GM18870 (cell line): ENCODE data around the gene KCTD19.

Experiments used
- ATAC-seq: cut with Tn5 transposase; IDR thresholded peaks from one replicate; pipeline ENCODE4 v1.9.1; 2021; ENCODE audit warnings: moderate library complexity; ENCODE audit not compliant: unreplicated experiment

KCTD19 gene

DNA sequence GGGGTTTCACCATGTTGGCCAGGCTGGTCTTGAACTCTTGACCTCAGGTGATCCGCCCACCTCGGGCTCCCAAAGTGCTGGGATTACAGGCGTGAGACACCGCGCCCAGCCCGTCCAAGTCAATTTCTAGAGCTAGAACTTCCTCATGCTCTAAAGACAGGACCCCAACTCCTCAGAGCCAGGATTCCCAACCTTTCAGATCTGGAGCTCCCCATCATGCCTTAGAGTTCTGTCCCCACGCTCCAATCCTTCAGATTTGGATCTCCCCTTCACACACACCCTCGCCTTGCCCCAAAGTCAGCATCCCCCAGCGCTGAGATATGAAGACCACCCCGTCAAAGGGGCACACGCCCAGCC is 448 bp downstream of the KCTD19 start:
- ATAC-seq = no peak

DNA sequence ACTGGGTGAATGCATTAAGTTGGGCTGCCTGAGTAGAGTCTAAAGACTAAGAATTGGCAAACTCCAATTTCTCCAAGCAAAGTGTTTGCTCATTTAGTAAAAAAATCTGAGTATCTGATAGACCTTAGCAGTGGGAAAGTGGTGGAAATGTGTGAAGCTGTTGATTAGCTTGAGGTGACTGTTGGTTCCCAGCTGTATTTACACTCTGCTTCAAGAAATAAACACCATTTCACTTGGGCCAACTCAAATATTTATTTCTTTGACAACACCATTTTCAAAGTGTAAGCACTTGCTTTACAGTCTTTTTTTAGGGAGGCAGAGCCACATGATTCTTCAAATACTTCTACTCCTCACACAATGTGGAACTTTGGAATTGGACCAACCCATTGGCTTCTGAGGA is 8.7 kb downstream of the KCTD19 start:
- no peak for ATAC-seq

DNA sequence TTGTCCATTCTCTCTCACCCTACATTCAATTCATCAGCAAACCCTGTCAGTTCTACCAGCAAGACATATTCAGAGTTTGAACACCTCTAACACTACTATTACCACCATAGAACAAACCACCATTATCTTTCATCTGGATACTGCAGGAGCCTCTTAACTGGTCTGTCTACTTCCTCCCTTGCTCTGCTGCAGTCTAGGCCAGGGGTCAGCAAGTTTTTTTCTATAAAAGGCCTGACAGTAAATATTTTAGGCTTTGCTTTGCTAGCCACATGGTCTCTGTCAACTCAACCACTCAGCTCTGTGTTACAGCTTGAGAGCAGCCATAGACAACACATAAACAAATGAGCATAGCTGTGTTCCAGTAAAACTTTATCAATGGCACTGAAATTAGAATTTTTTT is 13.8 kb downstream of the KCTD19 start:
- ATAC-seq = no peak

DNA sequence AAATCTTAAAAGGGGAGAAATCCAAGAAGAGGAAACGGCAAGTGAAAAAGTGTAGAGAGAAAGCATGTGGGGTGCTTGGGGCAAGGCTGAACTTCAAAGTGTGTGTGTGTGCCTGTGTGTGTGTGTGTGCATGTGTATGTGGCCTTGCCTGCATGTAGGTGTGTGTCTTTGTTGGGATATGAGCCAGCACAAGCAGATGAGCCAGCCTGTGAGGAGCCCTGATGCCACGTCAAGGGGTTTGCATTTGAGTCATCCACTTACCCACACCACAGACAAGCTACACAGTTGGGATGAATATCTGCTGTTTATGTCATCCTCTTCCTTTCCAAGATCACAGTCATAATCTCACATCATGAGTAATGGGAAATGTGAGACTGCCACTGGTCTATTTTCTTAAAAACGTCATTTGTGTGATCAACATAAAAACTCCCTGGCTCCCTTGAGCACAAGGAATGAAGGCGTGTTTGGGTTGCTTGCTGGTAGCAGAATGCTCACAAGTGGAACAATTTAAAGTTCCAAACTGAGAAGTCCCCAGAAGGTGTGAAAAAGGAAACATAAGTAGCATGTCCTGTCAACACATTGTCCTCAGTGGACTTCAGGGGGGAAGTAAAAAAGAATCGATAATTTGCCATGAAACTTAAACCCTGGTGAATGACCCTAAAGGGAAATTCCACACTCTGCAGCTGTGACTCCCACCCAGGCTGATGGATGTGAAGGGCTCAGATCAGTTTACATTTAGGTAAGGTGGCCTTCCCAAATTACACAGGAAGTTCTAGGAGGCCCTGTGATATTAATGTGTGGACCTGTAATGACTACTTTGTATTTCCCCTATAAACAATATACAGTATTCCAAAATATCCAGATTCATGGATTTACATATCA is 14.7 kb downstream of the KCTD19 start:
- peak; percentile 87 for ATAC-seq

DNA sequence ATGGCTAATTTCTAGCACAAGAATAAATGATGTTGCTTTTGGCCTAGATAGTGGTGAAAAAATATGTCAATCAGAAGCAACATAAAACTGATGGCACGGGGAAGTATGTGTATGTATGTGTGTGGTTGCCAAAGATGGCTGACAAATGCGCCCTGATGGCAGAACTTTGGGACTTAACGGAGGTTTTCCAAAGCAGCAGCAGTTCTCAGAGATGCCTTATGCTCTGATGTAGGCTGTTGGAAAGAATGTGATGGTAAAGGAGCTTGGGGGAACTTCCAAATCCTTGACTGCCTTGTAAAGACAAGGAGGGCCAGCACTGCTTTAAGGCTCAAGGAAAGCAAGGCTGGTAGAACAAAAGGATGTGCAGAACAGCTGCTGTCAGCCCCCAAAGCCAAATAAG is 16.0 kb downstream of the KCTD19 start:
- ATAC-seq = no peak

DNA sequence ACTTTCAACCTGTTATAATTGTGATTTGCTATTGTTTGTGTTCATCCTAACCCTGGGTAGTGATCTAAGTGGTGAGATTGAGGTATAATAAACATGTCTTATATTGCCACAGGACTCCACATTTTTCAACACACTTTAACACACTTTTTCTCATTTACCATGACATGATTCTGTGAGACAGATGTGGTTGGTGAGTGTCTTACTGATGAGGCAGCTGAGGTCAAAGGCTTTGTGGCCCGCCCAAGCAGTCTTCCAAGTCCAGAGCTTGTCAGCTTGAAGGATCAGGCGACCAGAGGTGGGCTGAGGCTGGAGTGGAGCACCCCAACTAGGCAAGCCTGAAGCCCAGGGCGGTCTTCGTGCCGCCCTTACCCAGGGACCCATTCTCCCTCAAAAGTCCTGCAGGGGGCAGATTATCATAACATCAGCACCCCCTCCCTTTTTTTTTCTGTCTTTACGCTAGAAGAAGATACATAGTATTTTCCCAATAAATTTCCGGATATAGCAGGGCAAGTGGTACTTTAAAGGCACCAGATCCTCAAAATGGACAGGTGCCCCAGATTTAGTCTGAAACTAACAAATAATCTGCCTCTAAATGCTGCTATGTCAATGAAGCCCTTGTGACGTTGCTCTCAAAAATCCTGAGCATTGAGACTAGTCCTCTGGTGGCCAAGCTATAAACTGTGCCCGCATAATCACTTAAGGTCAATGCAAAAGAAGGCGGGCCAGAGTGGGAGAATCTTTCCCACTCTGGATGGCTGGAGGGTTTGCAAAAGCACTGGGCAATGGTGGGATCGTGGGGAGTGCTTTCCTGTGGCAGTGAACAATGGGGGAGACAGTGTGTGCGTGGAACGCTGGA is 21.1 kb downstream of the KCTD19 start:
- no peak for ATAC-seq

DNA sequence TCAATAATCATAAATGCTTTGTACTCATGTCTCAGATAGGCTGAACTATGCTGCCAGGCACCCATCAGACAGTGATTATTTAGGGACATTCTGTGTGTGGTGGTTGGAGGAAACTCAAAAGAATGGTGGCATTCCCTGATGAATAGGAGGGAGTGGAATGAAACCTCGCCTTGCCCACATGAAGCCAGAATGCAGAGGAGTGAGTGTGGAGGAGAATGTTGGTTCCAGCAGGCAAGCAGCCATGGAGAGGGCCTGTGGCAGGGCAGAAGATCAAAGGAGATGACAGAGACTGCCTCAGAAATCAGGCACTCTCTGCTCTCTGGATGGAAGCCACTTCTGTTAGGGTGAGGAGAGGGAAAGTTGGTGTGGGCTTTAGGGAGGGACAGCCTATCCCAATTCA is 22.5 kb downstream of the KCTD19 start:
- ATAC-seq = no peak

DNA sequence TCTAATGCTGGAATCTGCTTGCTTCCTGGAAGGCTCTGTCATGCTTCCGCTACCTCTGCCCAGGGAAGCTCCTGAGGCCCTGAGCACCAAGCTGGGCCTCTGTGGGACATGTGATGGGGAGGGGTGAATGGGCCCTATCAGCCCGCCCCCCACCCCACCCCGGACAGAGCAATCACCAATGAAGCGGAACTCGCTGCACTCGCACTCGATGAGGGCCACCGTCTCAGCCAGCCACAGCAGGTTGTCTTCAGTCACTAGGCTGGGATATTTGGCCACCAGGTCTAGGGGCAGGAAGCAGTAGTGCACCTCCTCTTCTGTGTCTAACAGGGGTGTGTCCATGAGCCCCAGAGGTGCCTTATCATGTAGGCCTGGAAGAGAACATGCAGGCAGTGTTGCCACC is 23.6 kb downstream of the KCTD19 start:
- ATAC-seq = no peak

DNA sequence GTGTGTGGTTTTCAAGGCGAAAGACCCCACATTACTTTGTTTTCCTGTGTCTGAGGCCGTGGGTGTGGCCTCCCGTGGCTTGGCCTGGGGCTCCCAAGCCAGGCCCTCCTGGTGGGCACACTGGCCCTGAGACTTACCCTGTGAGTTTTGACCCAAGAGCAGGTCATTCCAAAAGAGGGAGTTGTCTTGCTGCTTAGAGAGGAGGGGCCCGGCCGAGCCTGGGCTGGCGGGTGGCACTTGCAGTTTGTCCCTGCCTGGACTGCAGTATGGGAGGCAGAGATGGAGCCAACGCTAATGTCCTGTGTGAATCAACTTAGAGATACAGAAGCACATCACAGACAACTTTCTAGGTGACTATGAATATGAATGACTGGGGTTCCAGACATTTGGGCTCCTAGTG is 24.5 kb downstream of the KCTD19 start:
- no peak for ATAC-seq

DNA sequence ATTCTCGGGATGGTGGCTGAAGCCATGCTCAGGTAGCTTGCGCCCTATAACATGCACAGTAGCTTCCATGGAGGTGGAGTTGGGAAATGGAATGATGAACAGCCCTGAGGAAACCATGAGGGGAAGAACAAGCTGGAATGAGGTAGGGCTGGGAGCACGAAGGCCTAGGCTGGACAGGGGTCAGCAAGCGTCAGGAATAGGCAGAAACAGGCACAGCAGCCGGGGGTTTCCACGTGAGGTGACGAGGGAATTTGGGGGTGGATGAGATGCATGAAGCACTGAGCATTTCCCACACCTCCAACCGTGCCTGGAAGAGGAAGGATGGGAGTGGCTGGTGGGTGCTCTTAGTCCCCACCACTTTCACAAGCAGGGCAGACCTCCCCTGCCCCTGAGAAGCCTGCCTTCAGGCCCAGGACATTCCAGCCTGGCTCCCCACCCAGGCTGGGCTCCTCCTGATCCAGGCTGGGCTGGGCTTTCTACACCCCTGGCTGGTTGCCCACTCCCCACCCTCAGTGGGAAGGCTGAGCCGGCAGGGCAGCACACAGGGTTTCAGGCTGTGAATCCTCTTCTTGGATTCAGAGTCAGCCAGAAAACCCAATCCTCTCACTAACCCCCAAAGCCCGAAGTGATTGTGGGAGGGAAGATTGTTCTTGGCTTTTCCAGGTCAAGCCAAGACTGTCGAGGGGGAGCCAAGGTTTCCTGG is 25.3 kb downstream of the KCTD19 start:
- no peak for ATAC-seq

DNA sequence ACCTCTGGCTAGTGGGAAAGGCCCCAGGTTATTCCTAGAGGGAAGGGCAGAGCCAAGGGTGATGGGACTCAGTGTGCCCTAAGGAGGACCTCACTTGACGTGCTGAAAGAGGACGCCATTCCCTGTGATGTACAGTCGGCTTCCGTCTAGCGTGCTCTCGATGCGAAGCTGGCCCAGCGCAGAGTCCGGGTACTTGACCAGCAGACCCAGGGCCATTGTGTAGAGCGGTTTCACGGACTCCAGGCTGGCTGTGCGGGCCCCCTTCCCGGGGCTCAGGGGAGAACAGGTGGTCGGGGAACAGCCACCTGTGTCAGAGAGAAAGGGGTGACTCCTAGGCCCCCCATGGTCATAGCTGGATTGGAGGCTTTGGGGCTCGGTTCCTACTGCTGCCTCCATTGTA is 27.3 kb downstream of the KCTD19 start:
- ATAC-seq = no peak

DNA sequence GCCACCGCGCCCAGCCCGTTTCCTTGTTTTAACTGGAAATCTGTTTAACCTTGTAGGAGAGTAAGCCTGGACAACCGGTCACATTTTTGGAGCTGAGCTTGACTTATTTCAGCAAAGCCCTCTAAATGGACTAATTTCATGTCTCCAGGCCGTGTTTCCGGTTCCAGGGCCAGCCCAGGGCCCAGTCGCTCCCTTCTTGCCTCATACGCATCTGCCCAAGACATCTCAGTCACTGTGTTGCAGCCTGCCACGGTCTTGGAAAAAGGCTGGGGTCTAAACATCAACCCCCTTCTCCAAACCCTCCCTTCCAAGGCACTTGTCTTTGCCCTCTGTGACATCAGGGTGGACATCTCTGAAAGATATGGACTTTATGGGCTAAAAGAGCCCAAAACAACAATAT is 28.3 kb downstream of the KCTD19 start:
- ATAC-seq = no peak

DNA sequence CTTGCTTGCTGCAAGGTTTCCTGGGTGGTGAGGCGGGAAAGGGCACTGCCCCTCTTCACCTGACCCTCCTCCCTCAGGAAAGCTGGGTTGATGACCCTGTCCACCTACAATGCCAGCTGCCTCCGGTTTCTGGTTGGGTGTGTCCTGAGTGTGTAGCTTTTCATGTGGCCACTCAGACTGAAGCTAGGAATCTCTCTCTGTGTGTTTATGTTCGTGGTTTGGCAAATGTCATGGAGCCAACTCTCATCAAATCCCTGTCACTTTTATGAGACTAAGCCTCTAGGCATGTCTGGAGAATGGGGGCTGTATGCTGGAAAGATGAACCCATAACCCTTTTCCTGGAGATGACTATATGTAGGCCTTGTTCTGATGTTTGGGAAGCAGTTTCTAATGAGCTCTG is 30.1 kb downstream of the KCTD19 start:
- ATAC-seq = no peak

DNA sequence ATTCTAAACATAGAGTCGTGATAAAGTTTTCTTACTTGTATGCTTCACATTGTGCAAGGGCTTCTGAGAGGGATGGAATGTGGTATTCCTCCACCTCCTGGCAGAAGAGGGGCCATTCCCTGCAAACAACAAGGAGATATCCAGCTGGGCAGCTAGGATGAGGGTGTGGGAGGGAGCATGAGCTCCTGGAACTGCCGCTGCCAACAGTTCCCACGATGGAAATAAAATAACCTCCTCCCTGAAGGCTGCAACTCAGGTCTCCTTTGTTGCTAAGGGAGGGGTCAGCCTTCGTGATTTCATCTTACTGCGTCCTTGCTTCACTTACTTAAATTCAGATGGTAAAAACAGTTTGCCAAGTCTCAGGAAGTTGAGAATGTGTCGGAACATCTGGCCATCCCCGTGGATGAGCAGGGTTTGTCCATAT is 31.6 kb downstream of the KCTD19 start:
- ATAC-seq = no peak

DNA sequence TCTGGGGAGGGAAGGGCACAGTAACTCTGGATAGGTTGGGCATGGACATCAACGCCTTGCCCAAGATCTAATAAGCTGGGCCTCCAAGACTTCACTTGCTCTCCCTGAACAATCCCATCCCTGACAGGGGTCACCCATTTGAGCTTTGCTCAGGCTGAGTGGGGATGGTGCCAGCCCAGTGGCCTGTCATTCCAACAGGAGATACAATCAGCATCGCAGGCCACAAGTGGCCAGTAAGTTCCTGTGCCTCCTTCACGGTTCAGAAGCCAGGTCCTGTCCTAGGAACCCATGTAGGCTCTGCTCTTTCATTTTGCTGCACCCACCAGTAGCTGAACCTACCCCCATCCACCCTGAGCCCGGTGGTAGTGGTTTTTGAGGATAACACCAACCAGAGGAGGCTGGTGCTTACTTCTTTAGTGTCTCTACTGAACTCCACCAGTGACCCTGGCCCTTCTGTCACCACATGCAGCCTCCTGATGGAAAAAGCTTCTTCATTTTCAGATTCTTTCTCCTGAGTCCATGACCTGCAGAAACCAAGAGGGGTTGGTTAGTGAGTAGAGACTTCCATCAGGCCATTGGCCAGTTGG is 32.3 kb downstream of the KCTD19 start:
- ATAC-seq = no peak

DNA sequence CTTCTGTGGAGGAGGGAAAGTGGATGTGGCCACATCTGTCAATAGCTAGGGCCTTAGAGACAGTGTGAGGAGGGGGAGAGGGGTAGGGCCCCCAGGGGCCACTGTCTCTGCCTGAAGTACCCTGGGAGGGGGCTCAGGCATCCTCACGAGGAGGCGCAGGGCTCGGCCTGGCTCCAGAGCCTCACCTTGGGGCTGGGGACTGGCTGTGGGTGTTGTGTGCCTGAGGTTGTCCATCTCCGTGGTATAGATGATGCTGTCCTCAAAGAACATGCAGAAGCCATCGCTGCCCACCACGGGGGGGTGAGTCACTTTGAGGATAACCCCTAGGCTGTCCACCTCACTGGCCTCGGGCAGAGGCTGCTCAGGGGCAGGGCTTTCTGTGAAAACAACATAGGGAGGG is 35.1 kb downstream of the KCTD19 start:
- ATAC-seq = no peak

DNA sequence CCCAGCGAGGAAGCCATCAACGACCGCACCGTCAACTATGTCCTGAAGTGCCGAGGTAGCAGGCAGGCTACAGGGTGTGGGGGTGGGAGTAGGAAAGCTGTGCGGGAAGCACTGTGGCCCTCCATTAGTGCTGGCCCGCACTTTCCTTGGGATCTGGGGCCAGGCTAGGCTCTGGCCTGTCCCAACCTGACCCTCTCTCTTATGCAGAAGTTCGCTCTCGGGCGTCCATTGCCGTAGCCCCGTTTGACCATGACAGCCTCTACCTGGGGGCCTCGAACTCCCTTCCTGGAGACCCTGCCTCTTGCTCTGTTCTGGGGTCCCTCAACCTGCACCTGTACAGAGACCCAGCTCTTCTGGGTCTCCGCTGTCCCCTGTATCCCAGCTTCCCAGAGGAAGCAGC is 38.6 kb downstream of the KCTD19 start:
- no peak for ATAC-seq

DNA sequence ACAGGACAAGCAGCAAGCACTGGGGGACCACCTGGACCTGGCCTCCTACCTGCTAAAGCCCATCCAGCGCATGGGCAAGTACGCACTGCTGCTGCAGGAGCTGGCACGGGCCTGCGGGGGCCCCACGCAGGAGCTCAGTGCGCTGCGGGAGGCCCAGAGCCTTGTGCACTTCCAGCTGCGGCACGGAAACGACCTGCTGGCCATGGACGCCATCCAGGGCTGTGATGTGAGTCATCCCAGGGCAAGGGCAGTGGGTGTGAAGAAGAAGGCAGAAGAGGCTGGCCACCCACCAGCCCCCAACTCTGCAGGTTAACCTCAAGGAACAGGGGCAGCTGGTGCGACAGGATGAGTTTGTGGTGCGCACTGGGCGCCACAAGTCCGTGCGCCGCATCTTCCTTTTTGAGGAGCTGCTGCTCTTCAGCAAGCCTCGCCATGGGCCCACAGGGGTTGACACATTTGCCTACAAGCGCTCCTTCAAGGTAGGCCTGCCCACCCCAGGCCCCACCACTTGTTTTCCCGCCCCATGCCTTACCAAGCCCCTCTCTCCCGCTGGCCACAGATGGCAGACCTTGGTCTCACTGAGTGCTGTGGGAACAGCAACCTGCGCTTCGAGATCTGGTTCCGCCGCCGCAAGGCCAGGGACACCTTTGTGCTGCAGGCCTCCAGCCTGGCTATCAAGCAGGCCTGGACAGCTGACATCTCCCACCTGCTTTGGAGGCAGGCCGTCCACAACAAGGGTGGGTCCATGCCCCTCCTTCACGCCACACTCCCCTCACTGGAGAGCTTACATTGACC is 39.9 kb downstream of the KCTD19 start:
- ATAC-seq = no peak

DNA sequence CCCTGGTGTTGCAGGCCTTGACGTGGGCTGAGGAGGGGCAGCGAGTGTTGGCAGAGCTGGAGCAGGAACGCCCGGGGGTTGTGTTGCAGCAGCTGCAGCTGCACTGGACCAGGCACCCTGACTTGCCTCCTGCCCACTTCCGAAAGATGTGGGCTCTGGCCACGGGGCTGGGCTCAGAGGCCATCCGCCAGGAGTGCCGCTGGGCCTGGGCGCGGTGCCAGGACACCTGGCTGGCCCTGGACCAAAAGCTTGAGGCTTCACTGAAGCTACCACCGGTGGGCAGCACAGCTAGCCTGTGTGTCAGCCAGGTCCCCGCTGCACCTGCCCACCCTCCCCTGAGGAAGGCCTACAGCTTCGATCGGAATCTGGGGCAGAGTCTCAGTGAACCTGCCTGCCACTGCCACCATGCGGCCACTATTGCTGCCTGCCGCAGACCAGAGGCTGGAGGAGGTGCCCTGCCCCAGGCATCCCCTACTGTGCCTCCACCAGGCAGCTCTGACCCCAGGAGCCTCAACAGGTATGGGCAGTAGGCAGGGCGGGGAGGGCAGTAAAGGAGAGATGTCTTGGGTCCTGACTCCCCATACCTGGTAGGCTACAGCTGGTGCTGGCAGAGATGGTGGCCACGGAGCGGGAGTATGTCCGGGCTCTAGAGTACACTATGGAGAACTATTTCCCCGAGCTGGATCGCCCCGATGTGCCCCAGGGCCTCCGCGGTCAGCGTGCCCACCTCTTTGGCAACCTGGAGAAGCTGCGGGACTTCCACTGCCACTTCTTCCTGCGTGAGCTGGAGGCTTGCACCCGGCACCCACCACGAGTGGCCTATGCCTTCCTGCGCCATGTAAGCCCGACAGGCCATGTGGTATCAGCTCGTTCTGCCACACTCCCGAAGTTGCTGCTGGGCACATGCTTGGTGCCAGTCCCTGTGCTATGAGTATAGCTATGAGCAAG is 41.6 kb downstream of the KCTD19 start:
- no peak for ATAC-seq
